NB4 (cell line): ENCODE measurements around the gene FAM83E.

Experiments
- DNase-seq: peaks from one replicate; pipeline ENCODE4 v3.0.0; 2010; ENCODE audit warnings: low read depth
- H3K4me3 ChIP-seq: one replicate; pipeline ENCODE4 v1.5.1; 2011; ENCODE audit warnings: mild to moderate bottlenecking, low read depth, low read length, moderate library complexity
- CTCF ChIP-seq: IDR thresholded peaks from one replicate; pipeline ENCODE4 v1.5.1; 2012; ENCODE audit warnings: low read depth, low read length
- MAX ChIP-seq: IDR thresholded peaks from 2 replicates; pipeline ENCODE4 v1.6.1; 2011; ENCODE audit warnings: low read depth, low read length
- MYC ChIP-seq: IDR thresholded peaks from 2 replicates; pipeline ENCODE4 v1.6.1; 2011; ENCODE audit warnings: low read depth, low read length
- POLR2A ChIP-seq: IDR thresholded peaks from 2 replicates; pipeline ENCODE4 v1.6.1; 2011; ENCODE audit warnings: mild to moderate bottlenecking; ENCODE audit not compliant: insufficient read length; ENCODE audit errors: extremely low read depth

FAM83E gene

GRCh38 chr19:48565090-48565489 lies 49.8 kb downstream of the FAM83E start:
- H3K4me3 ChIP-seq = no peak overlapping the region
- TF ChIP-seq MYC (no peak), POLR2A (no peak), CTCF (no peak), MAX (no peak)
- peak; percentile 80 for DNase-seq
